H1 (cell line): ENCODE data around the gene MSANTD3. TPM values are rescaled to one million over a fixed set of nuclear protein-coding genes. Genes with fewer than 3 reads are reported as not detected.

Experiments
- BACH1 ChIP-seq: IDR thresholded peaks from 2 replicates; pipeline ENCODE4 v1.6.1; 2012; ENCODE audit warnings: low read length, improper control_type of control experiment
- BRCA1 ChIP-seq: IDR thresholded peaks from 2 replicates; pipeline ENCODE4 v1.6.1; 2012; ENCODE audit warnings: low read depth, low read length, improper control_type of control experiment
- CHD1 ChIP-seq: IDR thresholded peaks from 2 replicates; pipeline ENCODE4 v1.6.1; 2012; ENCODE audit warnings: low read depth, low read length, improper control_type of control experiment
- EP300 ChIP-seq, 2 experiments: IDR thresholded peaks; 1 replicate in 1 of 2; 2 replicates in 1 of 2; pipeline ENCODE4 v1.6.1; 2011 to 2012; ENCODE audit warnings: low read depth in 2 of 2, low read length in 2 of 2, mild to moderate bottlenecking in 2 of 2, borderline replicate concordance in 1 of 2, inconsistent platforms in 1 of 2, moderate library complexity in 1 of 2
- EZH2 ChIP-seq: fragments of 200-600 bp; sonication (generic); IDR thresholded peaks from 2 replicates; pipeline ENCODE4 v1.7.1; 2012; ENCODE audit warnings: low read depth, mild to moderate bottlenecking, moderate library complexity, low read length, inconsistent platforms; ENCODE audit not compliant: severe bottlenecking
- FOSL1 ChIP-seq: IDR thresholded peaks from 2 replicates; pipeline ENCODE4 v1.6.1; 2011; ENCODE audit warnings: mild to moderate bottlenecking, low read depth, low read length, moderate library complexity; ENCODE audit not compliant: insufficient read depth
- GABPA ChIP-seq: IDR thresholded peaks from 2 replicates; pipeline ENCODE4 v1.6.1; 2011; ENCODE audit warnings: mild to moderate bottlenecking, low read length, moderate library complexity, borderline replicate concordance; ENCODE audit not compliant: insufficient read depth
- HDAC2 ChIP-seq, 2 experiments: fragments of 300-600 bp in 1 of 2; sonication (generic) in 1 of 2; IDR thresholded peaks; 2 replicates each; pipeline ENCODE4 v1.6.1; 2011 to 2012; ENCODE audit warnings: low read depth in 2 of 2, low read length in 2 of 2, mild to moderate bottlenecking in 2 of 2, moderate library complexity in 2 of 2, borderline replicate concordance in 1 of 2, inconsistent platforms in 1 of 2
- KDM1A ChIP-seq: fragments of 200-600, 300-600 bp; sonication (generic); IDR thresholded peaks from 2 replicates; pipeline ENCODE4 v1.7.1; 2016; ENCODE audit warnings: mild to moderate bottlenecking, low read length, borderline replicate concordance
- POLR2A ChIP-seq, 2 experiments: IDR thresholded peaks; 1 replicate in 1 of 2; 2 replicates in 1 of 2; pipeline ENCODE4 v1.6.1; 2011; ENCODE audit warnings: low read depth in 2 of 2, low read length in 2 of 2, mild to moderate bottlenecking in 2 of 2; ENCODE audit errors: control extremely low read depth in 1 of 2
- POU5F1 ChIP-seq: IDR thresholded peaks from 2 replicates; pipeline ENCODE4 v1.6.1; 2011; ENCODE audit warnings: low read depth, mild to moderate bottlenecking, low read length, moderate library complexity
- RBBP5 ChIP-seq: IDR thresholded peaks from 2 replicates; pipeline ENCODE4 v1.7.1; 2012; ENCODE audit warnings: low read depth, mild to moderate bottlenecking, inconsistent platforms, low read length, moderate library complexity, borderline replicate concordance
- RXRA ChIP-seq: IDR thresholded peaks from 2 replicates; pipeline ENCODE4 v1.6.1; 2011; ENCODE audit warnings: low read depth, mild to moderate bottlenecking, low read length, moderate library complexity; ENCODE audit not compliant: insufficient read depth
- SAP30 ChIP-seq: fragments of 300-600 bp; sonication (generic); IDR thresholded peaks from 2 replicates; pipeline ENCODE4 v1.7.1; 2012; ENCODE audit warnings: low read length, moderate library complexity, mild to moderate bottlenecking, inconsistent platforms; ENCODE audit not compliant: insufficient read depth, insufficient replicate concordance
- TAF7 ChIP-seq: optimal IDR thresholded peaks from 2 replicates; pipeline ENCODE3; 2011; ENCODE audit warnings: low read depth, mild to moderate bottlenecking, inconsistent platforms, low read length, moderate library complexity, borderline replicate concordance
- TBP ChIP-seq: IDR thresholded peaks from 2 replicates; pipeline ENCODE4 v1.6.1; 2011; ENCODE audit warnings: low read depth, low read length, improper control_type of control experiment
- TCF12 ChIP-seq: IDR thresholded peaks from 2 replicates; pipeline ENCODE4 v1.6.1; 2011; ENCODE audit warnings: low read depth, mild to moderate bottlenecking, low read length
- ZNF274 ChIP-seq: IDR thresholded peaks from 2 replicates; pipeline ENCODE4 v1.7.0; 2012; ENCODE audit warnings: low read length, borderline replicate concordance; ENCODE audit errors: extremely low read depth
- polyA plus RNA-seq, 7 experiments: library from polyadenylated mRNA; depleted of rRNA in 3 of 7; stranded (reverse) in 5 of 7; unstranded in 2 of 7; fragments of >200 nt in 5 of 7; fragments of 200-250 nt in 2 of 7; gene quantifications; 1 replicate in 5 of 7; 2 replicates in 1 of 7; 4 replicates in 1 of 7; pipeline versions ENCODE4 v1.2.1 to v1.2.3, GENCODE V29; 2011 to 2013; ENCODE audit warnings: missing spikeins in 2 of 7, mixed read lengths in 2 of 7
- total RNA-seq: library from RNA; stranded (reverse); fragmentation: NEBNext Ultra II Directional; extraction: Animal tissue kit (Norgen Biotek cat#: 25700); gene quantifications from 2 replicates; pipeline ENCODE4 v1.2.1, GENCODE V29; 2021
- TF ChIP-seq, protein P1 (sequence below), 3 experiments: IDR thresholded peaks; 1 replicate in 2 of 3; 2 replicates in 1 of 3; pipeline versions ENCODE4 v1.5.1 to v1.6.1; 2011; ENCODE audit warnings: low read length in 3 of 3, mild to moderate bottlenecking in 3 of 3, inconsistent platforms in 2 of 3, low read depth in 1 of 3, moderate library complexity in 1 of 3; ENCODE audit not compliant: insufficient read depth in 1 of 3; ENCODE audit errors: control extremely low read depth in 1 of 3
- TF ChIP-seq, protein P2 (sequence below): IDR thresholded peaks from 2 replicates; pipeline ENCODE4 v1.6.1; 2012; ENCODE audit warnings: inconsistent platforms

Gene MSANTD3
- total and polyA plus RNA-seq, 2 of the 8 experiments (the other 6 are each of a cell fraction or from before 2014, with no cell fraction given): 12.0 to 41.3 TPM

DNA sequence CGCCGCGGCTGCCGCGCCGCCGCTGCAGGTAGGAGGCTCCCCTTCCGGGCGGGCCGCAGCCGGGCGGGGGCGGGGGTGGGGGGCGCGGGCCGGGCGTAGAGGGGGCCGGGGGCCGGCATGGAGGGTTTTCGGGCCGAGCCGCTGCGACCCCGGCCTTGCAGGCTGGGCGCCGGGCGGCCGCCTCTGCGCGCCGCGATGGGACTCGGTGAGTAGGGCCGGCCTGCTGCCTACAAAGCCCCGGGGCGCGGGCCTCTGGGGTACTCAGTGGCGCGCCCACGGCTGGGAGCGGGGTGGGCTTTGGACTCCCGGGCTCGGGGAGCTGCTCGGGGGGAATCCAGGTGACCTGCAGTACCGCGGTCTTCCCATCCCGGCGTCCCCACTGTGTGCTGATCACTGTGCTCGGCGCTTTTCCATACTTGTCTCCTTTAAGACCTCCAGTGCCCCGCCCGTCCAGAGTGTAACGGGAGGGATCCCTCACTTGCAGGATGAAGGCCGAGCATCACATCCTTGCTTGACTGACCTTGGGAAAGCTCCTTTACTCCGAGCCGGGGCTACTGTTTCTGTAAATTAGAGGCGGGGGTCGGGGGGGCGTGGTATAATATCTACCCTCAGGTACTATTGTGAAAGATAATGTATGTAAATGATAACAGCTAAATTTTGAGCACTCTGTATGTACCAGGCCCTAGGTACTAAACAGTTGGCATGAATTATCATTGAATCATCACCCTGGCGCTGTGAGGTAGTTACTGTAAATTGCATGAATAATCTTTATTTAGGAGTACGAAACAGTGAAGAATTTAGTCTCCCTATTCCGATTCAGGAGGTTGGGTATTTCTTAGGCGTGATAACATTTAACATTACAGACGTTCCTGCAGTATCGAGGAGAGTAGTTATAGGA is 672 bp downstream of the MSANTD3 start (continued):
- TF ChIP-seq HDAC2 (IDR thresholded peaks at IDR 0.05; ENCODE audit: borderline replicate concordance in 1 of 2, low read depth in 2 of 2, low read length in 2 of 2) (no peak), TCF12 (no peak), SAP30 (no peak), FOSL1 (no peak), RXRA (no peak), POU5F1 (no peak), KDM1A (peak; percentile 49; the same call in 1 of the 2 replicates), ZNF274 (no peak), CHD1 (no peak), TBP (peak; percentile 23; the same call in 1 of the 2 replicates), EP300 (IDR thresholded peaks at IDR 0.05; ENCODE audit: borderline replicate concordance in 1 of 2, low read depth in 2 of 2, low read length in 2 of 2) (no peak), GABPA (no peak), RBBP5 (peak; percentile 18; the same call in 1 of the 2 replicates), TAF7 (no peak), BRCA1 (no peak), EZH2 (no peak), POLR2A (IDR thresholded peaks at IDR 0.05; ENCODE audit: control extremely low read depth in 1 of 2, low read depth in 2 of 2, low read length in 2 of 2) (peak in 1 of 2 experiments; percentile 68; a peak in 2 of 3 replicates), BACH1 (no peak; the same call in 1 of the 2 replicates)
- TF ChIP-seq, protein P1, sequence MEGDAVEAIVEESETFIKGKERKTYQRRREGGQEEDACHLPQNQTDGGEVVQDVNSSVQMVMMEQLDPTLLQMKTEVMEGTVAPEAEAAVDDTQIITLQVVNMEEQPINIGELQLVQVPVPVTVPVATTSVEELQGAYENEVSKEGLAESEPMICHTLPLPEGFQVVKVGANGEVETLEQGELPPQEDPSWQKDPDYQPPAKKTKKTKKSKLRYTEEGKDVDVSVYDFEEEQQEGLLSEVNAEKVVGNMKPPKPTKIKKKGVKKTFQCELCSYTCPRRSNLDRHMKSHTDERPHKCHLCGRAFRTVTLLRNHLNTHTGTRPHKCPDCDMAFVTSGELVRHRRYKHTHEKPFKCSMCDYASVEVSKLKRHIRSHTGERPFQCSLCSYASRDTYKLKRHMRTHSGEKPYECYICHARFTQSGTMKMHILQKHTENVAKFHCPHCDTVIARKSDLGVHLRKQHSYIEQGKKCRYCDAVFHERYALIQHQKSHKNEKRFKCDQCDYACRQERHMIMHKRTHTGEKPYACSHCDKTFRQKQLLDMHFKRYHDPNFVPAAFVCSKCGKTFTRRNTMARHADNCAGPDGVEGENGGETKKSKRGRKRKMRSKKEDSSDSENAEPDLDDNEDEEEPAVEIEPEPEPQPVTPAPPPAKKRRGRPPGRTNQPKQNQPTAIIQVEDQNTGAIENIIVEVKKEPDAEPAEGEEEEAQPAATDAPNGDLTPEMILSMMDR (IDR thresholded peaks at IDR 0.05; ENCODE audit: control extremely low read depth in 1 of 3, insufficient read depth in 1 of 3, low read depth in 1 of 3, low read length in 3 of 3): no peak
- TF ChIP-seq, protein P2, sequence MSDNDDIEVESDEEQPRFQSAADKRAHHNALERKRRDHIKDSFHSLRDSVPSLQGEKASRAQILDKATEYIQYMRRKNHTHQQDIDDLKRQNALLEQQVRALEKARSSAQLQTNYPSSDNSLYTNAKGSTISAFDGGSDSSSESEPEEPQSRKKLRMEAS: no peak
